GM12892 (cell line): ENCODE data around the gene CRIP3.

Experiments used
- POLR2A ChIP-seq: IDR thresholded peaks from 2 replicates; pipeline ENCODE4 v1.6.1; 2011; ENCODE audit warnings: low read depth, low read length, control low read depth
- POLR2AphosphoS5 ChIP-seq: IDR thresholded peaks from 2 replicates; pipeline ENCODE4 v1.6.1; 2011; ENCODE audit warnings: low read depth, low read length, control low read depth

DNA sequence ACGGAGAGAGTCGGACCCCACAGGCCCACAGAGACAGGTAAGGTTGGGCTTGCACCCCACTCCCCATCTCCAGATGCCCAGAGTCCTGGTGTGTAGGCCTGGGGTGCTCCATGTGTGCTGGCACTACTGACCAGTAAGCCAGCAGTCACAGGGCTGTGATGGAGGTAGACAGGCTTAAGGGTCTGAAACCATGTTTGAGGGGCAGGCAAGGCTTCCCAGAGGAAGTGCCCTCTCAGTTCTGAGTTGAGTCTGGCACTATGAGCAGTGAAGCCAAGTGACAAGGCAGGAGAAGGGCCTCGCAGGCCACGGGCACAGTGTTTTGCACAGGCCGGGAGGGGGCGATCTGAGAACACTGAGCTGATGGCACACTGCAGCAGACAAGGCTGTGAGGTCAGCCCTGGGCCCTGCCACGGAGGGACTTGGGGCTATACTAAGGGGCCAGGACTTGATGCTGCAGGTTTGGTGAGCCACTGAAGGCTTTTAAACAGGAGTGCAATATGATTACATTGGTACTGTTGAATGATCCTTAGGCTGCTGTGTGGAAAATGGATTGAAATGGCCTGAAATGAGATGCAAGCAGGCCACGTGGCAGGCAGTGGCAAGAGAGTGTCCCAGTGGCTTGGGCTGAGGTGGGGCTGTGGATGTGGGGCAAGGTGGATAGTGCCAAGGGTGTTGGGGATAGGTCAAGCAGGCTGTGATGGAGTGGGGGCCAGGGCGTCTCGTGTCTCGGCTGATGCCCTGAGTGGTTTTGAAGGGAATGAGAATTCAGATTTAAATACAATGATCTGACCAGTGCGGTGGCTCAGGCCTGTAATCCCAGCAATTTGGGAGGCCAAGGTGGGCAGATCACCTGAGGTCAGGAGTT lies 45.1 kb downstream of the CRIP3 start:
- TF ChIP-seq POLR2AphosphoS5 (no peak), POLR2A (no peak)
